Umbilical cord (tissue), 2 donors: ENCODE measurements around the gene ATP5MC3. TPM values are rescaled to one million over a fixed set of nuclear protein-coding genes. Genes with fewer than 3 reads are reported as not detected.
"Not testable (repeated sequence)": the region's sequence is repeated elsewhere in the genome, so short reads cannot be mapped to it uniquely, and the experiment has no call there.

Experiments used
- DNase-seq: peaks from one replicate; pipeline ENCODE4 v3.0.0-alpha.2; 2015; ENCODE audit warnings: low spot score
- total RNA-seq: library from RNA; depleted of rRNA; stranded (reverse); fragments of >200 nt; gene quantifications from one replicate; pipeline ENCODE4 v1.2.3, GENCODE V29; 2014; ENCODE audit warnings: low replicate concordance; ENCODE audit not compliant: insufficient read depth

ATP5MC3 gene
- total RNA-seq = 64.3 TPM

DNA sequence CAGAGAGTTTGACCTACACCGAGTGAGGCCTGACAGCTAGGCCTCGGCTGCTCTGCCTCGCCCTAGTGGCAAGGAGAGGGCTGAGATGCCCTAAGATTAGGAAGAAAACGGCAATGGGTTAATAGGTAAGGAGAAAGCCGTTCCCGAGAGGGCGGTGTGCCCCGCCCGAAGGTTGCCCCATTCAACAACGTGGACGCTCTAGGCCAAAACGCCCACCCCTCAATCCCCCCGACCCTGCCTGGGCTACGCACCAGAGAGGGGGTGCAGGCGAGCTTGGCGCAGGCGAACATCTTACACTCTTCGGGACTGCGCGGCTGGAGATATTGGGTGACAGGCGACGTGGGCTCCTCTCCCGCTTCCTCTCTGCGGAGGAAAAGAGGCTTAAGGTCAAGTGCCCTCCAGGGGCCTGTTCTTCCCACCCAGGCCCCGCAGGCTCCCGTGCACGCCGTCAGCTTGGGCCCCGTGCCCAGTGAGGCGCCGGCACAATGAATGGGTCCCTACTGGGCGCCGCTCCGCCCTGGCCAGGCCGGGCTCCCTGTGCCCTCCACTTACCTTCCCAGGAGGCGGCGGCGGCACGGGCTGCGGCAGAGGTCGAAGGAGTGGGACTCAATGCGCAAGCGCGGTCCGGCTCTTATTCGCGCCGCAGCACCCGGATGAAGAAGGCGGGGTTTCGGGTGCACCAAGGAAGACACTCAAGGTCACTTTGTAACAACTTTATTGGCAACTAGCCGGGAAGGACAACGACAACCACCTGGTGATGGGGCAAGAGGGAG, at the start of gene ATP5MC3:
Gene ATP5MC3, minus strand, starts transcription at position 607 of the 773 bp plus-strand sequence. Its CDS starts 317 bp downstream, at position 290.
- DNase-seq = peak; percentile 97

DNA sequence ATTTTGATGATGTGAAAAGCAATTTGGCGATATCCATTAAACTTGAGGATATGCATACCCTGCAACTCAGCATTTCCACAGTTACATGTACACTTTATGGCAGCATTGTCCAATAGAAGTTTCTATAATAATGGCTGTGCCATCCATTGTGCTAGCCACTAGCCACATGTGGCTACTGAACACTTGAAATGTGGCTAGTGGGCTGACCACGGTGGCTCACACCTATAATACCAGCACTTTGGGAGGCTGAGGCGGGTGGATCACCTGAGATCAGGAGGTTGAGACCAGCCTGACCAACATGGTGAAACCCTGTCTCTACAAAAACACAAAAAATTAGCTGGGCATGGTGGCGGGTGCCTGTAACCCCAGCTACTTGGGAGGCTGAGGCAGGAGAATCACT, 47.1 kb upstream of the ATP5MC3 start:
- not testable (repeated sequence) for DNase-seq

DNA sequence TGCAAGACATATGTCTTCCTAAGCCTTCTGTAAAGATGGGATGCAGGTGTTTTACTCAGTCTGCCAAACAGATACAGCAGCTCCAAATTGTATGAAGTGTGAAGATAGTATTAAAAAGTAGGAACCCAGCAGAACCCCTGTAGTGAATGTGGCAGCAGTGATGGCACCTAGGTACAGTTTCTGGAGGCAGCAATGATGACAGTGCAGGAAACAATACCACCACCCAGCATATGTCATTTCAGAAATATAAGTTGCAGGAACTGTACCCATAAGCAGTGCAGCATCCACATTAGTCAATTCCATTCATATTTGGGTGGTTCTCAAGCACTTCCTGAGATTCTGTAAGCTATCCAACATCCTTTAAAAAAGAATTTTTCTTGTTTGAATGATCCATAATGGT, 46.7 kb upstream of the ATP5MC3 start:
- DNase-seq = no peak

DNA sequence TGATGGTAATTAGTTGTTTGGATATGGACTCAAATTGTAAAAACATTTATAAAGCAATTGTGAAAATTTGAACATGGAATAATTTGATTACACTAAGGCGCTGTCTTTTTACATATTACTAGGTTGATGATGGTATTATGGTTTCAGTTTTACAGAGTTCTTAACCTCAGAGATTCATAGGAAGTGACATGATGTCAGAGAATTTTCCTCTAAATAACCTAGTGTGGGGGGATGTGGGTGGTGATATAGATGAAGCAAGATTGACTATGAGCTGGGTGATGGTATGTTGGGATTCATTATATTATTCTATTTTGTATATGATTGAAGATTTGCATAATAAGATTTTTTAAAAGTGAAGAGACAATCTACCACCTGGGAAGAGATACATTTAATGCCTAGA, 45.9 kb upstream of the ATP5MC3 start:
- no peak for DNase-seq

DNA sequence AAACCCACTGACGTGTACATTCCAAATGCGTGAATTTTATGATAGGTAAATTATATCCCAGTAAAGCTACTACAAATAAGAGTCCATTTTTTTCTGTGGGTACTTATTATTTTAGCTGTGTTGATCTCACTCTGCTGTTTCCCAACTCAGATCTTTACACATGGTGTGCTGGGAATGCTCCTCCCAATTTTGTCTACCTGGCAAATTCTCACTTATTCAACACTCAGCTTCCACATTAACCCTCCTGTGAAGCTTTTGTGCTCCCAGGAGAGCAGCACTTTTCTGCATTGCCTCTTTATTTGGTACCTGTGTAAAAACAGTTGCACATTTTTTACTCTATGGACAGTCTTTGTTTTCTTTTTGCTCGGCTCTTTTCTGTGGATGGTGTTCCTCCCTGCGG, 38.6 kb upstream of the ATP5MC3 start:
- no peak for DNase-seq

DNA sequence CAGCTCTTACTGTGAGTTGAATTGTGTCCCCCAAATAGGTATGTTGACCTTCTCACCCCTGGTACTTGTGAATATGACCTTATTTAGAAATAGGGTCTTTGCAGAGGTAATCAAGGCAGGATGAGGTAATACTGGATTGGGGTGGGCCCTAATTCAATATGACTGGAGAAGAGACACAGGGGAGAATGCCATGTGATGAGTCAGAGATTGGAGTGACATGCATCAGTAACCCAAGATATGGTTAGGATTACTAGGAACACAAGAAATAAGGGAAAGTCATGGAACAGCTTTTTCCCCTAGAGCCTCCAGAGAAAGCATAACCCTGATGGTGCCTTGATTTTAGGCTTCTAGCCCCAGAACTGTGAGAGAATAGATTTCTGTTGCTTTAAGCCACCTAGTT, 37.0 kb upstream of the ATP5MC3 start:
- no peak for DNase-seq

DNA sequence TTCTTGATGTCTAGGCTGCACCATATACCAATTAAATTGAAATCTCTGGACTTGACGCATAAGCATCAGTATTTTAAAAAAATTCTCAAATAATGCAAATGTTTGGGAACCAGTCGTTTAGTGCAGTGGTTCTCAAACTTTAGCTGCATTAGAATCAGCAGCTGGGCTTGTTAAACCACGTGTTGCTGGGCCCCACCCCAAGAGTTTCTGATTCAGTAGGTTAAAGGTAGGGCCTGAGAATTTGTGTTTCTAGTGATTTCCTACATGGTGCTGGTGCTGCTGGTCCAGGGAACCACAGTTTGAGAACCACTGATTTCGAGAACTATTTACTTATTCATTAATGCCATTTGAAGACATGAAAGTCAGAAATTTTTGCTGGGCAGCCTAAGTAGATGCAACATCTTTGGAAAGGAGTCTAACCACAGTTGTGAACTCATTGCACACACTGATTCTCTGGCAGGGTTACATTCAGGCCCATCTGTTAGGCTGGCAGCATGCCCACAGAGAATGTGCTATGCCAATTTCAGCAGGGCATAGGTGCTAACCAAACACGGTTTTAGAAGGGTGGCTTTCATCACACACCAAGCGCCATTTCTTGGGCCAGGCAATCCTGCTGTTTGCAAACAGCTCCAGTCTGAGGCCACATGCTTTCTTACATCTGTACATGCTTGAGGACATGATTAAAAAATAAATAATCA, 26.4 kb upstream of the ATP5MC3 start:
- DNase-seq = no peak

DNA sequence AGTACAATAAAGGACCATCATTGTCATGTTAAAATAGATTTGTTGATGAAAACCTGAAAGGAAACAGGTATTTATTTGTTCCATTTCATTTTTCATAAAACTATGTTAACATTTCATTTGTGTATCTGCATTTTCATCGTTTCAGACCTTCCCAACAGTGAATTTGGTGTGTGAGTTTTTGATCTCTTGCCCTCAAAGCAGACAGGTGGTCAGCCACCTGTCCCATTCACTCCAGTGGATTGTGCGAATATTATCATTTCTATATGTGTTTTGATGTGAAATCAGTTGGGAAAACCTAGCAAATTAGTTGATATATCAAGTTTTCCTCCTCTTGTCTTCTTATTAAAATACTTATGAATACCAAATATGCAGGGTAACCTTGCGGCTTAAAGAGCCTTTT, 25.4 kb upstream of the ATP5MC3 start:
- no peak for DNase-seq

DNA sequence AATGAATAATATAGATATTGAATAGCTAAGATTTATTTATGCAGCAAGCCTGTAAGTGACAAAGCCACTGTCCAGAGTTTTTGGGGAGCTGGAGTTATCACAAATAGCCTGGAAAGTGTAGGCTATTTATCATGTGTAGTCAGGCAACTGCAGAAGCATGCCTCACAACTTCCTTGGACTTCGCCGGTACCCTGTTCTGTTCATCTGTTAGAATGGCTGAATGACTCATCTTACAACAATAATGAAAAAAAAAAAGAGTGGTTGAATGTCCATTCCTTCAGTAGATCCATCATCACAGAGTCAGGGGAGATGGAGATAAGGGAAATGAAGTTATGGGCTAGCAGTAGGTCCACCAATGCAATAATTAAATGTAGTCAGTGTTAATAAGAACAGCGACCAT, 24.0 kb upstream of the ATP5MC3 start:
- no peak for DNase-seq

DNA sequence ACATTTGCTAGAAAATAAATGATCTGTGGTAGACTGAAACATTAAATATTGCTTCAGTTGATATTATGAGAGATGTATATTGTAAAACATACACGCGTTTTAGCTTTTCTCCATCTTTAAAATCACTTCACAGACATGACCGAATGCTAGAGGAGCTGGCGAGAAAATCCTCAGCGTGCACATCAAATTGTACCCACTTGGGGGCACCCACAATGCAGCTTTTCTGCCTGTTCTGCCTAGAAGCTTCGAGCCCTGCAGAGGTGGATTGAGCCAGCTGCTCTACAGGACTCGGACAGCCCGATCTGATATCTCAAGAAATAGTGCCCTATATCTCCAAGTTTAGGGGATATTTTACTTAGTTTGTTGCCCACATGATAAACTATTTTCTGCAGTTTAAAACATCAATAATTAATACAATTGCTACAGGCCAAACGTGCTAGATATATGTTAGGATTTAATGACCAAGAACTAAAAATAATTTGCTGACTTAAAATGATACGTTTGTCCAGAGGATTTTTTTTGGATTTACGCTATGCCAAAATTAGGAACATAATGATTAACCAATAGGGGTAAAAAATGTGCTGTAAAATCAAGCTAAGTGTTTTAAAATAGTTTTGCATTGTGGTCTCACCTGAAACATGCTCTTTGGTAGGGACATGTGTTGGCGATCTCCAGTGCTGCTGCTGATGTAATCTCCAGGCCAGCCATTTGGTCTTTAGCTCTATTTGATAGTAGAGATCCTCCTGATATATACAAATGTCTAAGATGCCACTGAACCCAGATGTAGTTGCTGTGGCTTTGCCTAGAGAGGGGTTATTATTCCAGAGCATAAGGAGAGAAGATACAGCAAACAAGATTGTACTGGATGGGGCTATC, 22.3 kb upstream of the ATP5MC3 start:
- peak; percentile 63 for DNase-seq

DNA sequence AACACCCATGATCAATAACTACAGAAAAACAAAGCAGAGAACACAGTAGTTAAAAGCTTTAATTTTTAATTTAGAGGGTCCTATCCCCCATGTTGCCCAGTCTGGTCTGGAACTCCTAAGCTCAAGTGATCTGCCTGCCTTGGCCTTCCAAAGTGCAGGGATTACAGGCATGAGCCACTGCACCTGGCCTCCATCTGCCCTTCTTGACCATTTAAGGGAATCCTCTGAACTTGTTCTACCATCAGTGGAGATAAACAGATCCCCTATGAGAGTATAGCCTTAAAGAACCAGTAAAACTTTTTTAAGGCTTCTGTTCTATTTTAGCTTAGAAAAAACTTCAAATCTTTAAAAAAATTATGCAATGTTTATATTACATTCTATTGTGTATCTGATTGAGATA, 13.5 kb upstream of the ATP5MC3 start:
- peak; percentile 38 for DNase-seq

DNA sequence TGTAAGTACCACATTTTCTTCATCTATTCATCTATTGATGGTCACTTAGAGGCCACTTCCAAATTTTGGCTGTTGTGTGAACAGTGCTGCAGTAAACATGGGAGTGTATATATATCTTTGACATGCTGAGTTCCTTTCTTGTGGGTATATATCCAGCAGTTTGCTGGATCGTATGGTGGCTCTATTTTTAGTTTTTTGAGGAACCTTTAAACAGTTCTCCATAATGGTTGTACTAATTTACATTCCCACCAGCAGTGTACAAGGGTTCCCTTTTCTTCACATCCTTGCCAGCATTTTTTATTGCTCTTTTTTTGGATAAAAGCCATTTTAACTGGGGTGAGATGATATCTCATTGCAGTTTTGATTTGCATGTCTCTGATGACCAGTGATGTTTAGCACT, 7.3 kb upstream of the ATP5MC3 start:
- no peak for DNase-seq

DNA sequence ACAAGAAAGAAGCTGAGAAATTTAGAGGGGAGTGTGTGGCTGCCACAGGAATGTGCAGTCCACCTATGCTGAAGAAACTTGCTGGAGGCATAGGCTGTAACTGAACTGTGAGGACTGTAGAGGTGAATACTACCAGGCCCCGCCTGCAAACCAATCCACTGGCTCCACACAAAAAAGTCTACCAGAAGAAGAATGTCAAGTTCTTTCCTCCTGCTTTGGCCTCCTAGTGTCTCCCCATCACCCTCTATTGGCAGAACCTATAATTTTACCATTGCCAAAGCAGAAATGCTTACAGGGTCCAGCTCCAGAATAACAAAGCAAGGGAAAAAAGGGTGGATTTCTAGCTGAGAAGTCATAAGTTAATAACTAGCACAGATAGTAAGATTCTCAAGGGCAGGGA, 5.9 kb upstream of the ATP5MC3 start:
- no peak for DNase-seq

DNA sequence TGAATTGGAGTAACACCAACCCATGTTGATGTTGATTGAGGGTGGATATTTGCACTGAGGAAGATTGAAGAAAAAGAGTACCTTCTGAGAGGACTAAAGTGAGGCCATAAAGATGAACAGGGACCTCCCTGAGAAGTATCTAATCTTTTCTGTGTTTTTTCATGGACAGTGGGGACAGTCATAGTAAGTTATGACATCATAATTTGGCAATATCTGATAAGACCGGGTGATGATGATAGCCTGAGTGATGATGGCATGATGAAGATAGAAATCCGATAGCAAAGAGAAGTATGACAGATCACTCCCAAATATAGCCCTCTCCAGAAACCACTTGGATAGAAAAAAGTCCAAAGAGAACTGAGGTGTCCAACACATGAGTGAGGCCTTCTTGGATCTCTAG, 2.2 kb upstream of the ATP5MC3 start:
- DNase-seq = no peak

DNA sequence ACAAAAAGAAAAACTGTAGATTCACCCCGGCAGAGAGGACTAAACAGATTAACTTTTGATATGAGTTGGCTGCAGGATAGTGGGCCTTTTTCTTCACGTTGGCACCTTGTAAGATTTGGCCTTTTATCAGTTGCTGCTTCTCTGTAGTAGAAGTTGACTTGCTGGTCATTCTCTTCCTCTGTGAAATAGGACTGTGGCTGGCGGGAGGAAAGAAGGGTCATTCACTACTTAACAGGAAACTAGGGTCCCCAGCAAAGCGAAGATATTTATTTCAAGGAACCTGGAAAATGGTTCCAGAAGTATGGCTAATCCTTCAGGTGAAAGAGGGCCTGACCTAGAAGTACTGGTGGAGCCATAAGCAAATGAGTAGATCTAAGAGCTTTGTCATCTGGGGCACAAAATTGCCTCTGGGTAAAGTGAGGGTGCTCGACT, 383 bp upstream of the ATP5MC3 start:
- no peak for DNase-seq

DNA sequence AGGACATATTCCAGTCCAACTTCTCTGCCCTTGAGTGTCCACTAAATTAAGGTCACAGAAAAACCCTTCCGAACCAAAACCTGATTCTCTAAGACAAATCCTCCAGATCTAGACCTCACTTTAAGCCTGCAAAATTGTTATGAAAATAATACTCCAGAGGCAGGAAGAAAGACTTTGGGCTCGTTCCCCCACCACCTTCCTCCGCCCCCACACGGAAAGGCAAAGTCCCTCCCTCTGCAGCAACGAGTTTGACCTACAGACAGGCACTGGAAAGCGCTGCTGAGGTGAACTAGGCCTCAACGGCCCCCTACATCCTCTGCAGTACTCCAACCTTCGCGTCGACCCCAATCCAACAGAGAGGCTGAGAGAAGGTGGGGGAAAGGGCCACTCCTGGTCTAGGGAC, 808 bp downstream of the ATP5MC3 start:
- peak; percentile 63 for DNase-seq

DNA sequence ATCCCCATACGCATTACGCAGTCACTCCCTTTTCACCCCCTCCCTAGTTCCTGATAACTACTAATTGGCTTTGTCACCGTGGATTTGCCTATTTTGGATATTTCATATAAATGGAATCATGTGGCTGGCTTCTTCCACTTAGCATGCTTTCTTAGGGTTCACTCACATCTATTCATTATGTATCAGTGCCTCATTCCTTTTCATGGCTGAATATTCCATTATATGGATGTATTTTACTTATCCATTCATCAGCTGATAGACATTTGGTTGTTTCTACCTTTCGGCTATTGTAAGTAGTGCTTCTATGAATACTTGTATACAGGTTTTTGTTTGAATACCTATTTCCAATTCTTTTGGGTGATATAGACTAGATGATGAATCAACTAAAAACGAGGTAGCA, 4.9 kb downstream of the ATP5MC3 start:
- no peak for DNase-seq

DNA sequence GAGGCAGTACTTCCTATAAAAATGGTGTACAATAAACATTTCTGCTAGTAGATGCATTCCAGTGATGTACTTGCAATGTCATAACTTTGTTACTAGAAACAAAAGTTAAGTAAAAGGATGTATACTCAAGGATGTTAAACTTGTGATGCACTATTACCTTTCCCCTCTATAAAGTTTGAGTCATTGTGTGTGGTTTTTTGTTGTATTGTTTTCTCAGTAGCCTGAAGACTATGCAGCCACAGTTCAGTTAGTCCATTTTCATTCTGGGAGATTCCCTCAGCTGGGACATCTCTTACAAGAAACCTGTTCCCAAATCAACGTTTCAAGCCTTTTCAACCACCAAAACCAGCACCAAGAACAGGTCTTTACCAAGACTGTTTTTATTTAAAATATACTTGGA, 5.6 kb downstream of the ATP5MC3 start:
- no peak for DNase-seq

DNA sequence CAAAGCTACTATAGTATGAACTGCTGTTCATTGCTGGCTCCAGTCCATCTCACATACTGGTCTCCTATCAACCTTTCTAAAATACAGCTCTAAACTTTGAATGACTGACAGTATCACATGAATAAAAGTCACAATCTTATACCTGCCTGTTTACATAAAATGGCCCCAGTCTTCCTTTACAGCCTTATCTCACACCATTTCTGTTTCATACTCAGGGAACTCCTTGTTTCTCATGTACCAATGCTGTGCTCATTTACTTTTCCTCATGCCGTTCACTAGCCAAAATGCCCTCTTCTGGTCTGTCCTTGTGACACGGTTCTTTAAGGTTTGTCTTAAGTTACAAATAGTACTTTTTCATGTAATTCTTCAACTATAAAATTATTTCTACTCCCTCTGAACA, 6.2 kb downstream of the ATP5MC3 start:
- no peak for DNase-seq

DNA sequence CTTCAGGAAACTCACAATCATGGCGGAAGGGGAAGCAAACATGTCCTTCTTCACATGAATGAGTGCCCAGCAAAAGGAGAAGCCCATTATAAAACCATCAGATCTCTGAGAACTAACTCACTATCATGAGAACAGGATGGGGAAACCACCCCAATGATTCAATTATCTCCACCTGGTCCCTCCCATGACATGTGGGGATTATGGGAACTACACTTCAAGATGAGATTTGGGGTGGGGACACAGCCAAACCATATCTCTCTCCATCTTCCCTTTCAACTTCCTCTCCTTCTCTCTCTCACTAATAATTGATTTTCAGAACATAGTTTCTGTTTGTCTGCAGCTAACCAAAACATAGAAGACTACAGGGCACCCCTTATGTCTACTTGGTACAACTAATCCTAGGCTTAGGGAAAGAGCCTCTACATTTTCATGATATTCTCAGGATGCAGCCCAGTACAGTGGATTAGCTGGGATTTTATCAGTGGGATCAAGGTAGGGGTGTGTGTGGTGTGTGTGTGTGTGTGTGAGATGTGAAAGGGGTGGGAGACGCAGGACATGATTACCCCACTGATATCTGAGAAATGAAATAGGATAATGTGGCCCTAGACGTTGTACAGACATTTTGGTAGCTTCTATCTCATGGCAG, 10.7 kb downstream of the ATP5MC3 start:
- no peak for DNase-seq

DNA sequence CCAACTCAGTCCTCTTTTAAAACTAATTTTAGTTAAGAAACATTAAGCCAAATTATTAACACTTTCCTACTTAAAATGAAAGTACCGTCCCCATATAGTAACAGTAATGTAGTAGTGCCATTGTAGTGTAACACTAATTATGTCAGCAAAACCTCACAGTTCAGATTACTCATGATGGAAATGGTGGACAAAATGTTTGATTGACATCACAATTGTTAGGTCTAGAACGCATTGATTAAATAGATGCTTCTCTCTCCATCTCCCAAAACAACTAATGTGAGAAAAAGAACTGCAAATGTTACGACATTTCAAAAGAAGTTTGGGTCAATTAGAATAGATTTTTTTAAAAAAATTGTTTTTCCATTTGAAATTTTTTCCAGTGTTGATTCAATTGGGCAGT, 12.3 kb downstream of the ATP5MC3 start:
- DNase-seq = no peak

DNA sequence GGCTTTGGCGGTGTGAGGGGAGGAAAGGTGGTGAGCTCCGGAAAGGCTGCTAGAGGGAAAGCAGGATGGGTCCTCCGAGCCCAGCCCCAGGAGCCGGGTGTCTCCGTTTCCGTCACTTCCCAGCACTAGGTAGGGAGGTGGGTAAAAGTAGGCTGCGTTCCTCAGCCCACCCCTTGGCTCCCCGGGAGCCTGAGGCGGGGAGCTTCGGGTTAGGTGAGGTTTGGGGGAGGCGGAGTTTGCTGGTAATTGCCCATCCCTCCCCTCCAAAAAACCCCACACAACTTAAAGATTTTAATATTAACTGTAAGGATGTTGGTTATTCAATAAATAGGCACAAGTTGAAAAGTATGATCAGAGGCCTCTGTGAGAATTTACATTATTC, 13.0 kb downstream of the ATP5MC3 start:
- DNase-seq = no peak
